Colonic mucosa (tissue), 4 donors: ENCODE results near the gene CNTRL. TPM values are rescaled to one million over a fixed set of nuclear protein-coding genes. Genes with fewer than 3 reads are reported as not detected.

Source experiments
- DNase-seq: peaks from one replicate; pipeline ENCODE4 v3.0.0-alpha.2; 2020
- H3K27ac ChIP-seq: fragments of 200-600 bp; one replicate; pipeline ENCODE4 v1.8.0; 2021
- H3K27me3 ChIP-seq: fragments of 200-600 bp; one replicate; pipeline ENCODE4 v1.8.0; 2021
- H3K36me3 ChIP-seq: fragments of 200-600 bp; one replicate; pipeline ENCODE4 v1.8.0; 2021
- H3K4me1 ChIP-seq: fragments of 200-600 bp; one replicate; pipeline ENCODE4 v1.8.0; 2021; ENCODE audit warnings: mild to moderate bottlenecking
- H3K4me3 ChIP-seq: fragments of 200-600 bp; one replicate; pipeline ENCODE4 v1.8.0; 2021
- H3K9ac ChIP-seq, 2 donors: one replicate each; pipeline ENCODE4 v1.7.0; 2013; ENCODE audit warnings: control low read depth in 2 of 2, low read depth in 2 of 2, low read length in 2 of 2
- H3K9me3 ChIP-seq: fragments of 200-600 bp; one replicate; pipeline ENCODE4 v1.8.0; 2021
- intact Hi-C: fragments of 100-400 bp; cut with DNase I; formaldehyde crosslinking; loops from one replicate; pipeline ENCODE4 v1.14.1; 2022
- total RNA-seq, 2 donors: library from RNA; stranded (reverse); fragmentation: NEBNext Ultra II Directional in 1 of 2; extraction: Animal tissue kit (Norgen Biotek cat#: 25700) in 1 of 2; gene quantifications; one replicate each; pipeline ENCODE4 v1.2.1, GENCODE V29; 2021
- TF ChIP-seq, protein P1 (sequence below): fragments of 200-600 bp; IDR thresholded peaks from one replicate; pipeline ENCODE4 v1.8.0; 2022; ENCODE audit warnings: antibody characterized with exemption, mild to moderate bottlenecking
- donor health status: healthy.
- donor health status: DM: no; HTN: no; CAD: no.
- donor health status: DM: no; HTN: no; CAD: no.

The CNTRL gene
- total RNA-seq, 2 donors from 2014 or later, result 6.1 to 11.3 TPM

DNA sequence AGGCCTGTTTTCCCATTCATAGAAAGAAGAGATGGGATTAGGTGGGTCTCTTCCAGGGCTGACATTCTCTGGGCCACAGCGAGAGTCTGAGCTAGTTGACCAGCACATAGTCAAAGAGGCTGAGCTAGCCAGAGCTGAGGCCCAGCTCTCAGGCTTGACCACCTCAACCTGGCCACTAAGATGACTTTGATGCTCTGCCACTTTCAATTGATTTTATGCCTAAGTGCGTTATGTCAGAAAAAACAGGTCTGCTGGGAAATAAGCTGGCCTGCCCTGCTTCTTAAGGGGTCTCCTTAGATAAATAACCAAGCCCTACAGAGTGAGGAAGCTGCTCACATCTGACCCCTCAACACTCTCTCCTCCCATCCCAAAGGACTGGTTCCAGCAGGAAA, 146.9 kb downstream of the CNTRL start:
- H3K27ac ChIP-seq, result no peak overlapping the region
- no peaks in the 10 kb centered on the region for H3K27me3 ChIP-seq
- no peaks in the 10 kb centered on the region for H3K36me3 ChIP-seq
- H3K9ac ChIP-seq, result no peak overlapping the region
- H3K4me3 ChIP-seq, result no peak overlapping the region
- H3K9me3 ChIP-seq, result no peaks in the 10 kb centered on the region
- DNase-seq, result no peak
- H3K4me1 ChIP-seq, result no peaks in the 10 kb centered on the region
- TF ChIP-seq, protein P1, sequence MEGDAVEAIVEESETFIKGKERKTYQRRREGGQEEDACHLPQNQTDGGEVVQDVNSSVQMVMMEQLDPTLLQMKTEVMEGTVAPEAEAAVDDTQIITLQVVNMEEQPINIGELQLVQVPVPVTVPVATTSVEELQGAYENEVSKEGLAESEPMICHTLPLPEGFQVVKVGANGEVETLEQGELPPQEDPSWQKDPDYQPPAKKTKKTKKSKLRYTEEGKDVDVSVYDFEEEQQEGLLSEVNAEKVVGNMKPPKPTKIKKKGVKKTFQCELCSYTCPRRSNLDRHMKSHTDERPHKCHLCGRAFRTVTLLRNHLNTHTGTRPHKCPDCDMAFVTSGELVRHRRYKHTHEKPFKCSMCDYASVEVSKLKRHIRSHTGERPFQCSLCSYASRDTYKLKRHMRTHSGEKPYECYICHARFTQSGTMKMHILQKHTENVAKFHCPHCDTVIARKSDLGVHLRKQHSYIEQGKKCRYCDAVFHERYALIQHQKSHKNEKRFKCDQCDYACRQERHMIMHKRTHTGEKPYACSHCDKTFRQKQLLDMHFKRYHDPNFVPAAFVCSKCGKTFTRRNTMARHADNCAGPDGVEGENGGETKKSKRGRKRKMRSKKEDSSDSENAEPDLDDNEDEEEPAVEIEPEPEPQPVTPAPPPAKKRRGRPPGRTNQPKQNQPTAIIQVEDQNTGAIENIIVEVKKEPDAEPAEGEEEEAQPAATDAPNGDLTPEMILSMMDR, result no peak
- intact Hi-C loops, result loop anchor here (5.0 kb wide), 1 partner anchor 41 kb away; no protein-coding TSS in a partner anchor

- no peak for DNase-seq
- H3K27ac ChIP-seq, result no peak overlapping the region
- H3K4me1 ChIP-seq, result no peaks in the 10 kb centered on the region
- no peaks in the 10 kb centered on the region for H3K9me3 ChIP-seq
- TF ChIP-seq, protein P1, result peak; percentile 81
- no peaks in the 10 kb centered on the region for H3K27me3 ChIP-seq
- intact Hi-C loops, result loop anchor here (5.0 kb wide), 1 partner anchor 40 kb away; no protein-coding TSS in a partner anchor
- H3K9ac ChIP-seq, result no peak overlapping the region
- no peak overlapping the region for H3K4me3 ChIP-seq
- no peaks in the 10 kb centered on the region for H3K36me3 ChIP-seq
Measured at GRCh38 chr9:121222524-121223171, 147.9 kb downstream of the CNTRL start.

- TF ChIP-seq, protein P1, result no peak
- intact Hi-C loops, result no loop called here
Measured at GRCh38 chr9:121225240-121225639, 150.5 kb downstream of the CNTRL start.

DNA sequence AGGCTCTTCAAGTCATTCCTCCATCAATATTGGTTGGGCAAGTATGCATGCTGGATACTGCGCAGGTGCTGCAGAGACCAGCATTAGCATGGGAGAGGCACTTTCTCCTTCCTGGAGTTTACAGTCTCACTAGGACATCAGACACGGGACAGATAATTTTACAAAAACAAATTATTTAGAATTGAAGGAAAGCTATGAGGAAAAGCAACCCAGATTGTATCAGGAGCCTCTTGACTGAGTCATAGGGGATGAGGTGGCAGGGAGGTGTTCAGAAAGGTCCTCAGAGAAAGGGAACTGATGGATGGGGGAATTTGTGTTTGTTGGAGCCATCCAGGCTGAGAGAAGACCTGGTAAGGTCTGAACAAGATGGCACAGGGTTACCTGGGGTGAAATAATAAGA, 151.4 kb downstream of the CNTRL start:
- no peaks in the 10 kb centered on the region for H3K27me3 ChIP-seq
- H3K9ac ChIP-seq, result no peak overlapping the region
- H3K36me3 ChIP-seq, result no peaks in the 10 kb centered on the region
- TF ChIP-seq, protein P1, result no peak
- H3K4me3 ChIP-seq, result no peak overlapping the region
- no peak for DNase-seq
- no peaks in the 10 kb centered on the region for H3K9me3 ChIP-seq
- H3K27ac ChIP-seq, result no peak overlapping the region
- H3K4me1 ChIP-seq, result no peaks in the 10 kb centered on the region
- intact Hi-C loops, result no loop called here

More at GRCh38 chr9:121225240-121225639, 150.5 kb downstream of the CNTRL start:
- H3K4me1 ChIP-seq, result no peaks in the 10 kb centered on the region
- H3K9ac ChIP-seq, result no peak overlapping the region
- DNase-seq, result no peak
- no peaks in the 10 kb centered on the region for H3K27me3 ChIP-seq
- H3K9me3 ChIP-seq, result no peaks in the 10 kb centered on the region
- H3K27ac ChIP-seq, result no peak overlapping the region
- H3K36me3 ChIP-seq, result no peaks in the 10 kb centered on the region
- H3K4me3 ChIP-seq, result no peak overlapping the region

Other genes starting within 250 kb of the CNTRL start
- gene PSMD5, start 232.0 kb upstream of the CNTRL start, total RNA-seq, result 10 to 100 TPM; 33.2 to 60.2 TPM
- gene PHF19, start 197.8 kb upstream of the CNTRL start, total RNA-seq, result 10 to 100 TPM; 23.8 to 50.3 TPM
- 1 to 10 TPM; 1.5 to 3.1 TPM for gene TRAF1, start 148.2 kb upstream of the CNTRL start, total RNA-seq
- gene C5, start 24.7 kb upstream of the CNTRL start, total RNA-seq, result 1 to 10 TPM; 1.5 to 1.6 TPM
- 100 to 1,000 TPM in 1 of 2 donors, 10 to 100 TPM in 1; 78.5 to 108 TPM for gene RAB14, start 126.9 kb downstream of the CNTRL start, total RNA-seq
- gene GSN, start 193.2 kb downstream of the CNTRL start, total RNA-seq, result 100 to 1,000 TPM; 413 to 553 TPM